CD1c-positive myeloid dendritic cell (primary cell): Measurements from ENCODE around the gene ALOX12B.

ENCODE experiments used
- DNase-seq: peaks from one replicate; pipeline ENCODE4 v3.0.0-alpha.2; 2016; ENCODE audit errors: extremely low spot score

Gene ALOX12B

DNA sequence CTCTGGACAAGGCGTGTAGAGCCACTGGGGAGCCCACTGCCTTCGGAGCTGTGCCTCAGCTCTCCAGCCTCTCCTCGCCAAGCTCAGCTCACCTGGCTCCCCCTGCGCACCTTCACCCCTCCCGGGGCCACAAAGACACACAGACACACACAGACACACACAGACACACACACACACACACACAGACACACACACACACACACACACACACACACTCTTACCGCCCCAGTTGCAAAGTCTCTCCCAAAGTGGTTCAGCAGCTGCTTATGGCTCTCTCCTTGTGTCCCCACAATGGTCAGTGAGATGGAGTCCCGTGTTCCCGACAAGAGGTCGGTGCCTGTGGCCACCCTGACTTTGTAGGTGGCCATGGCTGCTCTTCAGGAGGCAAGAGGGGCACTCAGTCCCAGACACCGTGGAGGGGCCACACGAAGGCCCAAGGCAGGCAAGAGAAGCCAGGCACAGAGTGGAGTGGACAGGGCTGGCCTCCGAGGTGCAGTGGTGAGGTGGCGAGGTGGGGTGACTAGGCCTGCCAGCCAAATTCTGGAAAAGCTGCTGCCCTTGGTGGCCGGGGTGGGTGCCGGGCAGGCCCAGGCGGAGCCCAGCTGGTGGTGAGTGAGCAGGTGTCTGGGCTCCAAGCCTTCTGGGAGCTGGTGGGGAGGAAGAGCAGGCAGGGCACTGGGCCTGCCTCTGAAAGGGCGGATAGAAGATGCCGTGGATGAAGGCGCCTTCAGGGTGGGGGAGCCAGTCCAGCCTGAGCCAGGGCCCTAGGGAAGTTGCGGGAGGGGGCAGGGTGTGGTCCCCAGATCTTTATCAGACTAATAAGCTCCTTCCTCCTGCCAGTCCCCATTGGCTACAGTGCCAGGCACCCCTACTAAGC is at the start of gene ALOX12B:
Gene ALOX12B (minus strand): TSS at position 642 of the 877 bp plus-strand sequence. CDS start 274 bp downstream, at position 368.
- DNase-seq, result no peak

GRCh38 chr17:8133941-8134340 is 46.4 kb upstream of the ALOX12B start:
- no peak for DNase-seq

DNA sequence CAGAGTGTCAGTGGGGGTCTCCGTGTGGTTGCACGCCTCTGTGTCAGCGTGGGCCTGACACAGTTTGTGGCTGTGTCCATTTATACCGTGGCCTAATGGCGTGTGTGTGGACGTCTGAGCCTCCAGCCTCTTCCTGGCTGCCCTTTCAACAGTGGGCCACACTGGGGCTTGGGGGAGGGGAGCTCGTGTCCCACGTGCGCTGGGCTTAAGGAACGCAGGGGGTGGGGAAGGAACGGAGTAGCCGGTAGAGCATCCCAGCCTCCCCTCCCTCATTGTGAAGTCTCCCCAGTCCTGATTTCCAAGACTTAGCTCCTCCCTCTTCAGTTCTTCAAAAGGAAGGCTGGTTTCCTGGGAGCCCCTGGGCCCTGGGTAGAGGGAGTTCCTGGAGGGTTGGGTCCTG is 45.9 kb upstream of the ALOX12B start:
- no peak for DNase-seq

DNA sequence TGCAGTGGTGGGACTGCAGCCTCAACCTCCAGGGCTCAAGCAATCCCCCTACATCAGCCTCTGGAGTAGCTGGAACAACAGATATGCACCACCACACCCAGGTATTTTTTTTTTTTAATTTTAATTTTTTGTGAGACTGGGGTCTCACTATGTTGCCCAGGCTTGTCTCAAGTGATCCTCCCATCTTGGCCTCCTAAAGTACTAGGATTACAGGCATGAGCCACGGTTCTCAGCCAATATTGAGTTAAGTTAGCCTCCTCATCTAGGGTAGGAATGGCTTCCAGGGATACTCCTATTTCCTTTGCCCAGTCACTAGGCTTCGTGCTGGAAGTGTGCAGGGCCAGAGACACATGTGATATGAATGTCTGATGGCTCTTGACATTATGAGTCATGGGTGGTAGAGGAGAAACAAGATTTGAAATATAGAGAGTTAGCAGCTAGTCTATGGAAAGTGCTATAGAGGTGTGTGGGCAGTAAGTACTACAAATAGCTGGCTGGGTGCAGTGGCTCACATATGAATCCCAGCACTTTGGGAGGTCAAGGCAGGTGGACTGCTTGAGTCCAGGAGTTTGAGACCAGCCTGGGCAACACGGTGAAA is 44.4 kb upstream of the ALOX12B start:
- DNase-seq, result no peak

GRCh38 chr17:8128125-8128784 is 40.7 kb upstream of the ALOX12B start:
- DNase-seq, result no peak

DNA sequence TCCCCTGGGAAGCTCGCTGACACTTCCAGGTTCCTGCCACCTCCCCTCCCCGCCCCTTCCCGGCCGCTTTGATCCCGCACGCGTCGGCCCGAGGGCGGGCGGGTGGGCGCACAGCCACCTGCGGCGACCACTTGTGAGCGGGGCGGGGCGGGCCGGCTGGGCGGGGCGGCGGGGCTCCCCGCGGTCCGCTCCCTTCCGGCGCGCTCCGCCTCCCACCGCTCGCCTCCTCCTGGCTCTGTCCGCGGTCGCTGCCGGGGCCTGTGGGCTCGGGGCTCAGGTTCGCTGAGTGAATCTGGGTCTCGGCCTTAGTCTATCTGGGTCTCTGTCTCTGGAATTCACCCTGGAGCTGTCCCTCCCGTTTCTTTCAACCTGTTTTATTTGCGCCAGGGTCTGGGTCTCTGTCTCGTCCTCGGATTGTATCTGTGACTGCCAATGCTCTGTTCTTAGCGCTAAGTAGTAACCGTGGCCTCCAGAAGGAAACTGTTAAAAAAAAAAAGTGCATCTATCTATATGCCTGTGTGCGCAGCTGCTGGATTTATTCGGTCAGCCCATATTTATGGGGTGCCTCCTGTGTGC is 39.1 kb upstream of the ALOX12B start:
- DNase-seq, result no peak

DNA sequence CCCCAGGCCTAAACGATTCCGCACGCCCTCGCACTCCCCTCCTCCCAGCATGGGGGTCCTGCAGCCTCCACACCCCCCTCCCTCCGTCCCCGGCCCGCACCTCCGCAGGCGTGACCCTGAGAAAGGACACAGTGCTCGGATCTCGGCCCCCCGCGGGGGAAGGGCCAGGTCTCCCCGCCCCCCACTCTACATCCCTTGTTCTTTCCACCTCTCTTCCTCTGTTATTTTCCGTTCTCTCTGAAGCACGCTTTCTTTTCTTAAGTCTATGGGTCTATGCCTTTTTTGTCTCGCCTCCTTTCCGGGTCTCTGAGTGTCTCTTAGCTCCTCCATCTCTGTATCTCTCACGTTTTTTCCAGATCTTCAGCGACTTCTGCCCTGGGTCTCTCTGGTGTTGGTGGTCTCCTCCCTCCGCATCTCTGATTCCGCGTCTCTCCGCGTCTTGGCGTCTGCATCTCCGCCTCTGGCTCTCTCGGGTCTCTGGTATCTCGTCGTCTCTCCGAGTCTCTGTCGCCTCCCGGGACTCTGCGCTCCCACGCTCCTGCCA is 38.5 kb upstream of the ALOX12B start:
- DNase-seq, result no peak

GRCh38 chr17:8125154-8125946 is 37.8 kb upstream of the ALOX12B start:
- DNase-seq, result peak; percentile 83

DNA sequence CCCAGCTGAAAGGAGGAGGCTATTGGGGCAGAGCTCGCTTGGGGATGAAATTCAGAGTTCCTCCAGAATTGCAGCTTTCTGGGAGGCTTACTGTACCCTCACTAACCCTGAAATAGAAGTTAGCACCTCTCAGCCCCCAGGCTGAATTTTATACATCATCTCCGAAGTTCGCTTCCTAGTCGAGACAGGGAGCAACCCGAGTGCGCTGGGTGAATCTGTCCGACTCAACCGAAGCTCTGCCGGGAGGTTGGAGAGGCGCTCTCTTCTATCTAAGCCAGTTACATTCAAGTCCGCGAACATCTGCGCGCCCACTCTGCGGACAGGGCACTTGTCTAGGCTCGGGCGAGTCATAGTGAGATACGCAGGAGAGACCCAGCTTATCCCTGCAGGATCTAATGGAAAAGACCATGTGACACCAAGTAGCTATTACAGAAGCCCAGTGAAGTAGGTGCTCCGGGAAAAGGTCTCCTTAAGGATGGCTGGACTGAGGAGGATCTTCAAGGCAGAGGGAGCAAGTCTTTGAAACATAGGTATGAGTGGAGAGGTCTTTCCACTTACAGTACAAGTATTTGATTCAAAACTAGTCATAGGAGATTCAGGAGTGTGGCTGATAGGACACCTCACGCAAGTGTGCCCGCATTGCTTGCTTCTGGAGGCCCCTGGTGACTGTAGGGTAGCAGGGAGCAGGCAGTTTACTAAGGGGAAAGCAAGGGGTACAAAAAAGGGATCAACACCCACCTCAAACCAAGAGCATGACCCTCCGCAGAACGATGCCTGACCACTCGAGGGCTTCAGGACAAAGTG is 37.0 kb upstream of the ALOX12B start:
- no peak for DNase-seq

- DNase-seq, result no peak
These were observed 36.3 kb upstream of the ALOX12B start, which contains the start of gene HES7 for GRCh38 chr17:8123695-8124349. HES7 (minus strand) TSS chr17:8124106; CDS start chr17:8124084, 22 bp downstream.

- DNase-seq, result peak; percentile 33
These were observed 35.6 kb upstream of the ALOX12B start for GRCh38 chr17:8122924-8123694.

DNA sequence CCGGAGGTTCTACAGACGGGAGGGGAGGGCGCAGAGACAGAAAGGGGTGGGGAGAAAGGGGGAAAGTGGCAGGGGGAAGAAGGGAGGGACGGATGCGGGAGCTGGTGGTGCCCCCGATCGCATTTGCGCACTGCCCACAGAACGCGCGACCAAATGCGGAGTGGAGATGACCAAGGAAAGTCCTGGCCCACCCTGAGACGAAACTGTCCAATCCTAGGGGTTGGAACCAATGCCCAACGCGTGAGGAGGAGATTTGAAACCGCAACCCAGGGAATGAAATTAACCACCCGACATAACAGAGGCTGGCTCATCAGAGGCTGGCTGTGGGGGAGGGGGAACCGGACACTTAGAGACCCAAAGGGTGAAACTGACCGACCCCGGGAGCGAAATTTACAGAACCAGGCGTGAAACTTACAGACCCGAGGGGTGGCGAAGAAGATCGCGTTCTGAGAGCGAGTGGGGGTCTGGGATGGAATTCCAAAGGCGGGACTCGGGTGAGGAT is 35.0 kb upstream of the ALOX12B start:
- no peak for DNase-seq

DNA sequence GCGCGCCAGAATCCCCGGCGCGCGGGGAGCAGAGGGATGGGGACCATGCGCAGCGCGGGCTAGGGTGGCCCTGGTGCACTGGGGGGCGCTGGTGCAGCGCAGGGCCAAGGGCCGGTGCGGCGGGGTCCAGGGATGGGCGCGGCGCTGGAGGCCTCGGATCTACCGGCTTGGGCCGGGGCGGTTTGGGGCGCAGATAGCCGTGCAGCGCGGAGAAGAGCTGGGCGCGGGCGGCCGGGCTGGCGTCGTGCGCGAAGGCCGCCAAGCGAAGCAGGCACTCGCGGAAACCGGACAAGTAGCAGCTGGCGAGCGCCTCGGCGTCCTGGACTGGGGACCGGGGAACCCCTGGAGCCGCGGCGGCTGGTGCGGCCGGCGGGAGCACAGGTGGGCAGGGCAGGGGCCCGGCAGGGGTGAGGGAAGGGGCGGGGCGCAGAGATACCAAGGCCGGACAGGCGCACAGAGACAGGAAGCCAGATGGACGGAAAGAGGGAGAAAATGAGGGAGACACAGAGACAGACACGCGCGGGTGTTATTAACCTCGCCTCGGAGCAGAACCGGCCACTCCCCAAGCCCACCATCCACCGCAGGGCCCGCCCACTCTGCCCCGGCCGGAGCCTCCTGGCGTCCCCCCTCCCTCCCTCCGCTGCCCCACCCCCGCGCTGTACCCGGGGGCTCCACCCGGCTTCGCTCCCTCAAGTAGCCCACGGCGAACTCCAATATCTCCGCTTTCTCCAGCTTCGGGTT is 34.3 kb upstream of the ALOX12B start:
- peak; percentile 40 for DNase-seq

- DNase-seq, result no peak
These were observed 33.8 kb upstream of the ALOX12B start for GRCh38 chr17:8121407-8121680.

- peak; percentile 50 for DNase-seq
These were observed 33.2 kb upstream of the ALOX12B start for GRCh38 chr17:8120520-8121406.

GRCh38 chr17:8119581-8120519 is 32.3 kb upstream of the ALOX12B start:
- DNase-seq, result peak; percentile 96
